GM21723 (cell line): ENCODE data around the gene IQCE.
"Not testable (repeated sequence)": the region's sequence is repeated elsewhere in the genome, so short reads cannot be mapped to it uniquely, and the experiment has no call there.

Source experiments
- ATAC-seq: cut with Tn5 transposase; IDR thresholded peaks from one replicate; pipeline ENCODE4 v1.9.1; 2021; ENCODE audit warnings: mild to moderate bottlenecking, moderate library complexity; ENCODE audit not compliant: unreplicated experiment

The IQCE gene

DNA sequence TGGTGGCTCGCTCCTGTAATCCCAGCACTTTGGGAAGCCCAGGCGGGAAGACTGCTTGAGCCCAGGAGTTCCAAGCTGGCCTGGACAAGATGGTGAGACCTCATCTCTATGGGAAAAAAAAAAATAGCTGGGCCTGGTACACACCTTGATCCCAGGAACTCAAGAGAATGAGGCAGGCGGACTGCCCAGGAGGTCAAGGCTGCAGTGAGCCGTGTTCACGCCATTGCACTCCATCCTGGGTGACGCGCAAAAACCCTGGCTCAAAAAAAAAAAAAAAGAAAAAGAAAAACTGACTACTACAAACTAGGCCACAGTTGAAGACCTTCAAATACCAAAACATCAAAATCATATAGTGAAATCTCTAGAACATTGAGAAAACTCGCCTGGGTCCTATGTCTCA, 7.4 kb upstream of the IQCE start:
- ATAC-seq, result no peak

DNA sequence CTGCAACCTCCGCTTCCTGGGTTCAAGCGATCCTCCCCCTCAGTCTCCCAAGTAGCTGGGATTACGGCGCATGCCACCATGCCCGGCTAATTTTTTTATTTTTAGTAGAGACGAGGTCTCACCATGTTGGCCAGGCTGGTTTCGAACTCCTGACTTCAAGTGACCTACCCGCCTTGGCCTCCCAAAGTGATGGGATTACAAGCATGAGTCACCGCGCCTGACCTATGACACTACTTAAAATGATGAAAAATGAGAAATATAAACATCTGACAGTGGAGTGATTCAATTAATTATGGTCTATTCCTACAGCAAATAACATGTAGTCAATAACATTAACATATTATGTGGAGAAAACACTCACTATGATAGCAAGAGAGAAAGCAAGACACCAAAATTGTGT, 5.7 kb upstream of the IQCE start:
- ATAC-seq, result no peak

DNA sequence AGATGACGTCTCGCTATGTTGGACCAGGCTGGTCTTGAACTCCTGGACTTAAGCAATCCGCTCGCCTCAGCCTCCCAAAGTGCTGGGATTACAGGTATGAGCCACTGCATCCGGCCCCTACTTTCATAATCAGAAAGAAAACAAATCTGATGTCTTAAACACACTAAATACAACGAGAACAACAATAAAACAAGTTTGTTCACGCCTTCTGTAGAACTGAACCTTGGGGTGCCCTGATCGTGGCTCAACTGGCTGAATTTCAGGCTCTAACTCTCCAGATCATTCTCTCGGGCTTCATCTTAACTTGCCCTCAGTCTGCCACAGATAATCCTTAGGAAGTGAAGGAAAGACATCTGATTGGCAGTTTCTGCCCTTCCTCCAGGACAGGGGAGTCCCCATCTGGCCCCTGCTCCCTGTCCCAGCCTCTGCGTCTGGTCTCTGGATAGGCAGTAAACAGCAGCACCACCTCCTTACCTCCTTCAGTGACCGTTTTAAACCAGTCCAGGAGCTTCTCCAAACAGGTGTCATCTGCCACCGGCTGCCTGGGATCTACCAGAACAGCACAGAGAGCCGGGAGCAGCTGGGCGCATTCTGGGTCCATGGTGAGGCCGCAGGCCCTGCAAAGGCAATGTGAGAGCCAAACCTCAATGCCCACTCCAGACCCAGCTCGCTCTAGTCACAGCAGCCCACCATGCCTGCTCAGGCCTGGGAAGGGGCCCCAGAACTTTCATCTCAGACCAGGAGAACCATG, 4.8 kb upstream of the IQCE start:
- no peak for ATAC-seq

DNA sequence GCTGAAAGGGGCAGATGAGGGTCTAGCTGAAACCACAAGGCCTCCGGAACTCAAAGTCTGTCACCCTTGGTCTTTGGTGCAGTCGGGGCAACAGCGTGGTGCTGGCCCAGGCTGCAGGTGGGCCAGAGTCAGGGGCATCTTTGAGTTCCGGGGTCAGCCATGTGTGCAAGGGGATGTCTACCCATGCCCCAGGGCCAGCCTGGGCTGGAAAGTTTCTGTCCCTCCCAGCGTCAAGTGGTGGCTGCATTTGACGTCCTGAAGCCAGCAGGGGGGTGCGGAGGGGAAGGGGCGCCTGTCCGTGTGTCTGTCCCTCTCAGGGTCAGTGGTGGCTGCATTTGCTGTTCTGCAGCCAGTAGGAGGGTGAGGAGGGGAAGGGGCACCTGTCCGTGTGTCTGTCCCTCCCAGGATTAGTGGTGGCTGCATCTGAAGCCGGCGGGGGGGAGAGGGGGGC, 4.1 kb upstream of the IQCE start:
- no peak for ATAC-seq

DNA sequence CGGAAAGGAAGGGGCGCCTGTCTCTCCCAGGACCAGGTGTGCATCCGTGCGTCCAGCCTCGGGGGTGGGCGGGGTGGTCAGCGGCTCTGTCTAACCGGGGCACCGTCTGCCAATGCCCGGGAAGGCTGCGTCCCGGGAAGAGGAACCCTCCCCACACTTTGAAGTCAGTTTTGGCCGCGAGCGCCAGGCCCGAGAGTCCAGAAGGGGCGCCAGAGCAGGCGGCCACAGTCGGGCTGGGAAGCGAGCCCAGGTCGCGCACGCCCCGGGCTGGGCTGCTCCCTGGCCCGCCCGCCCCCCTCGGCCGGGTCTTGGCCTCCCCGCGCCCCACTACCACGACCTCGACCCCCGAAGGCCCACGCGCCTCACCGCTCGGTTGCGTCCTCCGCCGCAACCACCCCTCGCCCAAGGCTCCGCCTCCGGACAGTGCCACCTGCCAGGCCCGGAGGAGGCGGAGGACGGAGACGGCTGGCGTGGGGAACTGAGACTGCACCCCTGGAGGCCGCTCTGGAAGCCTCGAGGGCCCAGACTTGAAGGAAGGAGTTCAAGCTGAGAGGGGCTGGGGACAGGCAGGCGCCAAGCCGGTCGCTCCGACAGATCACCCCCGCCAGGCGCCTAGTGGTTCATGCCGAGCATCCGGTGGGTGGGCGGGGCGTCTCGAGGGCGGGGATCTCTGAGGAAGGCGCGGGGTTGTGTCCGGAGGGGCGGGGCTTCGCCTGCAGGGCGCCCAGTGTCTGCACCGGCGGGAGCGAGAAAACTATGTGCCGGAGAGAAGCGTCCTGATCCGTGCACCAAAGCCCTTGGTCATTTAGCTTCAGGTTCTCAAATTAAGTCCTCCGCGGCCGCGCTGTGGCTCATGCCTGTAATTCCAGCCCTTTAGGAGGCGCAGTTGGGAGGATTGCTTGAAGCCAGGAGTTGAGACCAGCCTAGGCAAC, 3.4 kb upstream of the IQCE start, which contains the start of gene BRAT1:
BRAT1 (minus strand) TSS at position 404 of the 932 bp plus-strand sequence. CDS start 1,093 bp downstream, outside the sequence.
- ATAC-seq, result peak; percentile 72

DNA sequence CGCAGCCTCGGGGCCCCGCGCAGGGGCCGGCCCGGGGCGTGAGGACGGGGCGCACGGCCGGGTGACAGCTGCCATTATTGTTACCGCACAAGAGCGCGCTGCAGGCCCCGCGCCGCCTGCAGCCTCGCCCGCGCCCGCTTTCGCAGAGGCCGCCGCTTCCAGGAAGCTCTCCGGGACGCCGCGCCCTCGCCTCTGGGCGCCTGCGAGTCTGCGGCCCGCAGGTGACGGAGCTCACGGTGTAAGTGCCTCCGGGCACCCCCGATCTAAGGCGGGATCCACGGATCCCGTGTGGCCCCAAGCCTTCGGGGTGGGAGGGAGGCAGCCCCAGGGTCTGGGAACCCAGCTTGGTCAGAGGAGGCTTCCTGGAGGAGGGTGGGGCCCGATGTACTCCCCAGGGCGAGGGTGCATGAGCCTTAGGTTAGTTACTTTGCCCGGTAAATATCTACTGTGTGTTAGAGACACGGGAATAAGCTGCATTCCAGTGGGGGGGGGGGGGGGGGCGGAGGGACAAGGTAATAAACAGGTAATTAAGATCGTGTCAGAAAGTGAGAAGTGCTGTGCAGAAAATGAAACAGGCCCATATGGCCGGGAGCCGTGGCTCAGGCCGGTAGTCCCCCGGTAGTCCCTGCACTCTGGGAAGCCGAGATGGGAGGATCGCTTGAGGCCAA, 638 bp downstream of the IQCE start:
- peak; percentile 1 for ATAC-seq

DNA sequence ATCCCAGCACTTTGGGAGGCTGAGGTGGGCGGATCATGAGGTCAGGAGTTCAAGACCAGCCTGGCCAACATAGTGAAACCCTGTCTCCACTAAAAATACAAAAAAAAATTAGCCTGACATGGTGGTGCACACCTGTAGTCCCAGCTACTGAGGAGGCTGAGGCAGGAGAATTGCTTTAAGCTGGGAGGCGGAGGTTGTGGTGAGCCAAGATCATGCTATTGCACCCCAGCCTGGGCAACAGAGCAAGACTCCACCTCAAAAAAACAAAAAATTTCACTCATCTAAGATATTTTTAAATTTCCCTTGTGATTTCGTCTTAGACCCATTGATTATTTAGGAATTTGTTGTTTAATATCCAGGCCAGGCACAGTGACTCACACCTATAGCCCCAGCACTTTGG, 5.2 kb downstream of the IQCE start:
- ATAC-seq, result not testable (repeated sequence)

DNA sequence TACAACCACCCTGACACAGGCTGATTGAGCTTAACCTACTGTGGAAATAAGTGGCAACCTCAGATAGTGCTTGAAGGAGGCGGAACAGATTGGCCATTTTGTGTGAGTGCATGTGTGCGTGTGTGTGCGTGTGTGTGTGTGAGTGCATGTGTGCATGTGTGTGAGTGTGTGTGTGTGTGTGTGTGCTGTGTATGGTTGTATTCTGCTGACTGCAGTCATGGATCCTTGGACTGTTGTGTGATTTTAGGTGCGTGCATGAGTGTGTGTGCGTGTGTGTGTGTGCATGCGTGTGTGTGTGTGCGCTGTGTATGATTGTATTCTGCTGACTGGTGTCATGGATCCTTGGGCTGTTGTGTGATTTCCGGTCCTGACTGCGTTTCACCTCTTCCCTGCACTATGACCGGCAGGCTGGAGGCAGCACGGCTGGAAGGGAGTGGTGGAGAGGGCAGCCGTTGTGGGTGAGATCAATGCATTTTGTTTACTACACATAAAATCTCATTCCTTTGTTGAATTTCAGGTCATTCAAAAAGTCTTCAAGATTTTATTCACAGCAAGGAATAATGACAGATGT, 6.3 kb downstream of the IQCE start:
- no peak for ATAC-seq

DNA sequence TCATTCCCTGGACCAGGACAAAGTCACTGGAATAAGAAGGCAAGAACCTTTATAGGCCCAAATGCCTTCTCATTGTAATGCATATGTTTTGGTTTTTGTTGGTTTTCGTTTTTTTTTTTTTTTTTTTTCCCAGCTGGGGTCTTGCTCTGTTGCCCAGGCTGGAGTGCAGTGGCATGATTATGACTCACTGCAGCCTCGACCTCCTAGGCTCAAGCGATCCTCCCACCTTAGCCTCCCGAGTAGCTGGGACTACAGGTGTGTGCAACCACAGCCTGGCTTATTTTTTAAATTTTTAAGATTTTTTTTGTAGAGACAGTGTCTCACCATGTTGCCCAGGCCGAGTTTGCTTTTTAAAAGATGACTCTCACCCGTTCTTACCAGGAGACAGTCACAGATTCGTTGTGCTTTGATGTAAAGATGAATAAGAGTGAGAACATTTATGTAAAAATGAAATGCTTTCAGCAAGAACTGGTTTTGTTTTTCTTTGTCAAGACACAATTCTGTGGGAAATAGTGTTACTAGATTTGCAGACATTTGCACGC, 7.6 kb downstream of the IQCE start:
- ATAC-seq, result peak; percentile 35

DNA sequence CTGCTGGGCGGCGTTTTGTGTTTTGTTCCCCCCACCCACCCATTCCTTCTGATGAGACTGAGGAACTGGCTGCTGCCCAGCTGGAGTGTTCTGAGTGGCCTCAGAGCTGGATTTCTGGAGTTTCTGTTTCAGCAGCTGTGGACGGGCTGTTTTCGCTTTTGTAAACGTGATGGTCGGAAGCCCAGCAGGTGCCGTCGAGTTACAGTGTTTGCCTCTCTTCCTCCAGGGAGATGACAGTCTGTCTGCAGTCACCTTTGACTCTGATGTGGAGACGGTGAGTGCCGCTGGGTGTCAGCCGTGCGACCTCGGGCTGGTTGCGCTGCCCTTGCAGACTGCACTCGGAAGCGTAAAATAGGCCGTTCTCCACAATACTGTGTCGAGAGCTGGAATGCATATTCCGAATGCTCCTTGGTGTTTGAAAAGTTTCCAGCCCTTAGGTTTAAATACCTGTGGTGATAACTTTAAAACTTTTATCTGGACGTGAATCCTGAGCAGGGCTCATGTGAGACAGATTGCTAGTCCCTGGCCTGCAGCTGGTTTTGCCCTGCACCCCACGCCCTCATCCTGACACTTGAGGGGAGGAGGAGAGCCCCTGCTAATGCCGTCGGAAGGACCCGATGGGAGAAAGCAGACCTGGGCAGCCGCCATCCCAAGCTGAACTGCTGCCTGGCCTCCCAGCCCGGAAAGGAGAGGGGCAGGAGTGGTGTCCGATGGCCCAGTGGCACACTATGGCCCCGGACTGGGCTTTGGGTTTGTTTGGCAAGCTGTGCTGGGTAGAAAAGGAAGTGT, 8.3 kb downstream of the IQCE start:
- peak; percentile 84 for ATAC-seq

DNA sequence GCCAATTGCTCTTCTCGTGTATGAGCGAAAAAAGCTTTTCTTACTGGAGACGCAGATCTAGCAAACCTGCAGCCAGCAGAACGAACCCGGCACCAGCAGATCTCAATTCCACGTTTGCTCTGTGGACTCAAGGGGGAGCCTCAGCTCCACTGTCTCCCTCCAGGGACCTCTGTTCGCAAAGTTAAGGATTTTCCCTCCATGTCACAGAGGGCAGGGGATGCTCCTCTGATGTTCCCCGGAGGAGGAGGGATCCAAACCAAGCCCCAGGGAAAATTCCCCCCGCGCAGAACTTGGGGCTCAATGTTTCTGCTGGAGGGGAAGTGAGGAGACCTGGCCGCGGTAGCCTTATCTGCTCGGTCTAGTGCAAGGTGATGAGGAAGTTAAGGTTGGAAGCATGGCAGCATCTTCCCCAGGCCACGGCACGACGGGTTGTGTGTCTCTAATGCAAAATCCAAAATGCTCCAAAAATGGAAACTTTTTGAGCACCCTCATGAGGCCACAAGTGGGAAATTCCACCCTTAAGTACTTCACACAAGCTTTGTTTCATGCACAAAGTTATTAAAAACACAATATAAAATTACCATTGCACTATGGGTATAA, 9.0 kb downstream of the IQCE start:
- no peak for ATAC-seq

DNA sequence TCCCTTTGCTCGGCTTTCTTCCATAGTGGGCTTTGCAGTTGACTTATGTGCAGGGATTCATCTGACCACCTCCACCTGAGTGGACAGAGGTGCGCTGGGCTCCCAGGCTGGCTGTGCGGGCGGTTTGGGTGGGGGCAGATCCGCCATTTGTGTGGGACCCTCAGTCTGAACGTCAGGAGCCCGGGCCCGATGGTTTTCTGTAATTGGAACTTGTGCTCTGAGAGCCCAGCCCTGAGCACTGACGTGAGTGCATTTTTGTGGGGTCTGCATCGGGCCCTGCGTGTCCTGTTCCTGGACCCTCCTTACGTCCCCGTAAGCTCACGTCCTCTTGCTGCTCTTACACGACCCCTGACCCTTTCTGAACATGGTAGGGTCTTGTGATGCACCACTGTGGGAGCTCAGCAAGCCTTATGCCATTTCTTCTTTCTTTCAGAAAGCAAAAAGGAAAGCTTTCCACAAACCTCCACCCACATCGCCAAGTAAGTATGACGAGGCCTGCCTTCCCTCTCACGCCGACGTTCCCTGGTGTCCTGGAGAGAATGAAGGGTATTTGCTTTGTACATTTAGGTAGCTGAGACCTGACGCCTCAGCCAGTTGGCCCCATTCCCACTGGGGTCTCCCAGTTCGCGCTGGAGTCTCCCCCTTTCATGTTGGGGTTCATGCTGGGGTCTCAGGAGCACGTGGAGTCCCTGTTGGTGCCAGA, 9.9 kb downstream of the IQCE start:
- no peak for ATAC-seq

DNA sequence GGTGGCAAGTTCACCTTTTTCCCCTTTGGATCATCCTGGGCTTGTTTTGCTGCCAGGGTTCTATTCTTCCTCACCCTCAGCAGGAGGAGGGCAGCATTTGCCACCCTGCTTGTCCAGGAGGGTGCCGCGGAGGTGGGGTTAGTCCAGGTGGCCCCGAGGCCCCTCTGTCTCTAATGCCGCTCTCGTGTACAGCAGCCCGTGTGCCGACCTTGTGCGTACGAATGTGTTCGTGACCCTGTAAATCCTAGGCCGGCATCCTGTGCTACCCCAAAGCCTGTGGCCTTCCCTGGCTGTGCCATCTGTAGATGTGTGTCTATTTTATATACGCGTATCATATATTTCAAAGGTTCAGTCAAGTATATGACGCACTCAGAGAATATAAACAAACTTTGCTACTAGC, 10.6 kb downstream of the IQCE start:
- no peak for ATAC-seq

DNA sequence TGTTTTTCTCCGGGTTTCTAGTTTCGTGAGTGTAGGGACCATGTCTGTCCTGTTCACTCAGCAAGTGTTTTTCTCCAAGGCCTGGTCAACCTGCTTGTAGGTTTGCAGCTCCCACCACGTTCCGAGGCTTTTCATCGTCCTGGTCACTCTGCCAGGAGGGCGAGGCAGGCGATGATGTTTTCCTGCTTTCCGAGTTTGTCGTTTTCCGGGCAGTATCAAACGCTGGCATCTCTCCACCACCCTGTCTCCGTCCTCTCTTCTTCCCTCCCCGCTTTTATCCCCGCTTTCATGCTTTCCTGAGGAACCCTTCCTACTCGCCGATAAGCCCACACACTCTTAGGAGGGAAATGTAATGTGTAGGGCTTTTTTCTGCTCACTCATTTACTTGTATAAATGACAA, 11.2 kb downstream of the IQCE start:
- ATAC-seq, result no peak

DNA sequence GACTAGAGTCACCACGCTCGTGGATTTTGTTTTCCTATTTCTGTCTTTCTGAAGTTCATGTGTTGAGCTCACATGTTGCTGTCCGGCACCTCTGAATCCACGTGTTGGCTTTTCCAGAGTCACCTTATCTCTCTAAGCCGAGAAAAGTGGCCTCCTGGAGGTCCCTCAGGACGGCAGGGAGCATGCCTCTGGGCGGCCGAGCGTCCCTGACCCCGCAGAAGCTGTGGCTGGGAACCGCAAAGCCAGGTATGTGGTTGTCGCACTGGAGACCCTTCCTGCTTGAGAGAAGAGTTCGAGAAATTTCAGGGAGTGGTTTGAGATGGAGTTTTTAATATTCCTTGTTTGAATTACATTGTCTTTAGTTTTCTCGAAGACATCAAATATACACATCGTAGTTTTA, 12.6 kb downstream of the IQCE start:
- ATAC-seq, result no peak

DNA sequence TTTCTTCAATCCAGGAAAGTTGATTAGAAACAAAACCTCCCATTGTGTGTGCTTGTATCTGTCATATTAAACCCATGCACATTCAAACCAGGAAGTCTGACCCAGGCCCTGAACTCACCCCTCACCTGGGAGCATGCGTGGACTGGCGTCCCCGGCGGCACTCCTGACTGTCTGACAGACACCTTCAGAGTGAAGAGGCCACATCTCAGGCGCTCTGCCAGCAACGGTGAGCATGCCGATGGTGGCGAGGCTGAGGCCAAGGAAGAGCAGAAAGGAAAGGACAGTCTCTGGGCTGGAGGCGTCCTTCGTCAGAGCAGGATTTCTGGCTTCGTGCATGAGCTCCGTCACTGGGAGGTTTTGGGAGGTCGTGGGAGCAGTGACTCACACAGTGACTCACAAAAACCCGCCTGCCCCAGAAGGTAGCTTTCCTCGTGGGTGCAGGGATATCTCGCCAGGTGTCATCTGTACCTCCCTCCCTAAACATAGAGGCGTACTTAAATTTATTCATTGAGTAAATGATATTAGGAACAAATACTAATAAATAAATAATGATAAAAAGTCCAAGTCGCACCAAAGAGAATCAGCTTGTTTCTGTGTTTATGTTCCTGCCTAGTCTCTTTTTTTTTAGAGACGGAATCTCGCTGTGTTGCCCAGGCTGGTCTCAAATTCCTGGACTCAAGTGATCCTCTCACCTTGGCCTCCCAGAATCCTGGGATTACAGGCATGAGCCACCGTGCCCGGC, 13.5 kb downstream of the IQCE start:
- no peak for ATAC-seq

DNA sequence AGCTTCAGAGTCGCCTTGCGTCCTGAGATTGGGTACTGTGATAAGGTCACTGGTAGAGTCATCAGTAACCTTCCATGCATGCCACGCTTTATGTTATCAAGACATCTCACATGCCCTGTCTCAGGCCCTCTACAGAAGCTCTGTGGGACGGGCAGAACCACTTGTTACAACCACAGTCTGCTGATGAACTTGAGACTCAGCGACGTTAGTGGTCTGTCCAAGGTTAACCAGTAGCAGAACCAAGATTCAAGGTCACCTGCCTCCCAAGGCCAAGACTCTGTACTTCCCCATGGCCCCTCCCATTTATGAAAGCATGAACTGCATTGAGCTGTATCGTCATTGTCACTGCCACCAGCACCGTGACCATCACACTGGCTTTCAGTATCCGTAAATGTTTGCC, 15.0 kb downstream of the IQCE start:
- ATAC-seq, result no peak

DNA sequence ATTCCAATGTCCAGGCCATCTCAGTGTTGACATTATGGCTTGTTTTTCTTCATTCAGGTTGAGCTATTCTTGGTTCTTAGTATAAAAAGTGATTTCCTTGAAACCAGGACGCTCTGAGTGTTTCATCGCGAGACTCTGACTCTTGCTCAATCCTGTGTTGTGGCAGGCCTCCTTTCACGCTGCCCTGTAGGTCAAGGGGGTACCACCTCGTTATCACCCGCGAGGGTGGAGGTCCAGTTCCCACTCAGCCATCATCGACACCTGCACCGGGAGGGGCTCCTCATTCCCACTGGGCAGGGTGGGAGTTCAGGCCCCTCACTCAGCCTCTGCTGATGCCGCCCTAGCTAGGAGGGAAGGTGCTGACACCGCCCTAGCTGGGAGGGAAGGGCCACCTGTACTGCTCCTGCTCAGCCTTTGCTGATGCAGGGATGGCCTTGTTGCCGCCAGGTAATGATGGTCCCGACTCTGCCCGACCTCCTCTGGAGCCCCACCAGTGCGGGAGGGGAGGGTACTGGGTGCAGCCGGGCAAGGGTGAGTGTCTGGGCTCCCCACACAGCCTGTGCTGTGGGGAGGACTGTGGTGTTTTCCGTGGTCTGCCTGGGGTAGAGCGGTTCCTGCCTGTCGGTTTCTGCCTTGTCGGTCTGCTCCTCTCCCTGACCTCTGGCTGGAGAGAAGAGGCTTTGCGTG, 16.4 kb downstream of the IQCE start:
- no peak for ATAC-seq
